CD8-positive, alpha-beta memory T cell (primary cell): ENCODE results near the gene MAGI1. TPM values are rescaled to one million over a fixed set of nuclear protein-coding genes. Genes with fewer than 3 reads are reported as not detected.

Source experiments
- CTCF ChIA-PET: fragments of 350-600 bp; sonication (Branson Sonifier 250); formaldehyde crosslinking; loops from one replicate; lab custom pipeline; 2021; ENCODE audit warnings: antibody characterized with exemption; lab: Charles Lee
- POLR2A ChIA-PET: fragments of 350-600 bp; sonication (Branson Sonifier 250); formaldehyde crosslinking; loops from one replicate; lab custom pipeline; 2021; ENCODE audit warnings: antibody characterized with exemption; lab: Charles Lee
- DNase-seq, 5 donors: peaks; one replicate each; pipeline versions ENCODE4 v3.0.0 to v3.0.0-alpha.2; 2020 to 2022; ENCODE audit warnings: mixed read lengths in 1 of 5
- H3K27ac ChIP-seq: one replicate; pipeline ENCODE4 v1.7.0; 2013; ENCODE audit warnings: low read depth, mild to moderate bottlenecking, low read length, moderate library complexity
- H3K27me3 ChIP-seq: 2 replicates; pipeline ENCODE4 v1.7.0; 2013; ENCODE audit warnings: low read length, mild to moderate bottlenecking; ENCODE audit not compliant: insufficient read depth, poor library complexity, severe bottlenecking
- H3K36me3 ChIP-seq: 2 replicates; pipeline ENCODE4 v1.7.0; 2013; ENCODE audit warnings: mild to moderate bottlenecking, low read length, moderate library complexity; ENCODE audit not compliant: insufficient read depth
- H3K4me1 ChIP-seq: 2 replicates; pipeline ENCODE4 v1.7.0; 2013; ENCODE audit warnings: mild to moderate bottlenecking, low read length, moderate library complexity; ENCODE audit not compliant: insufficient read depth
- H3K4me3 ChIP-seq: 2 replicates; pipeline ENCODE4 v1.7.0; 2013; ENCODE audit warnings: mild to moderate bottlenecking, low read length
- H3K9me3 ChIP-seq: 2 replicates; pipeline ENCODE4 v1.7.0; 2013; ENCODE audit warnings: mild to moderate bottlenecking, low read length
- H3K27ac Mint-ChIP-seq, 8 donors: one replicate each; pipeline ENCODE4 v1.8.0; 2020 to 2021; ENCODE audit warnings: mixed read lengths in 8 of 8, mild to moderate bottlenecking in 6 of 8, inconsistent platforms in 3 of 8, moderate library complexity in 3 of 8
- H3K27me3 Mint-ChIP-seq, 2 donors: one replicate each; pipeline ENCODE4 v1.8.0; 2020 to 2021; ENCODE audit warnings: mixed read lengths in 2 of 2, mild to moderate bottlenecking in 1 of 2, moderate library complexity in 1 of 2
- H3K36me3 Mint-ChIP-seq, 3 donors: one replicate each; pipeline ENCODE4 v1.8.0; 2020 to 2021; ENCODE audit warnings: mixed read lengths in 3 of 3, inconsistent platforms in 1 of 3, mild to moderate bottlenecking in 1 of 3
- H3K4me1 Mint-ChIP-seq, 3 donors: one replicate each; pipeline ENCODE4 v1.8.0; 2020 to 2021; ENCODE audit warnings: mixed read lengths in 3 of 3, inconsistent platforms in 1 of 3, mild to moderate bottlenecking in 1 of 3
- H3K4me3 Mint-ChIP-seq, 7 donors: one replicate each; pipeline ENCODE4 v1.8.0; 2020 to 2021; ENCODE audit warnings: mixed read lengths in 7 of 7, mild to moderate bottlenecking in 6 of 7, moderate library complexity in 4 of 7, inconsistent platforms in 2 of 7
- H3K9me3 Mint-ChIP-seq, 5 donors: one replicate each; pipeline ENCODE4 v1.8.0; 2020 to 2022; ENCODE audit warnings: mixed read lengths in 5 of 5, mild to moderate bottlenecking in 3 of 5, moderate library complexity in 2 of 5, inconsistent platforms in 1 of 5
- polyA plus RNA-seq: library from polyadenylated mRNA; unstranded; fragments of 300-500 nt; fragmentation: Illumina TruSeq; gene quantifications from one replicate; pipeline ENCODE4 v1.2.3, GENCODE V29; 2021
- total RNA-seq, 2 experiments: library from RNA; stranded (reverse); gene quantifications; one replicate each; pipeline ENCODE4 v1.2.3, GENCODE V29; 2021

MAGI1 gene
- total and polyA plus RNA-seq, 3 experiments from 2014 or later: 0.15 to 0.42 TPM; not detected in 1

DNA sequence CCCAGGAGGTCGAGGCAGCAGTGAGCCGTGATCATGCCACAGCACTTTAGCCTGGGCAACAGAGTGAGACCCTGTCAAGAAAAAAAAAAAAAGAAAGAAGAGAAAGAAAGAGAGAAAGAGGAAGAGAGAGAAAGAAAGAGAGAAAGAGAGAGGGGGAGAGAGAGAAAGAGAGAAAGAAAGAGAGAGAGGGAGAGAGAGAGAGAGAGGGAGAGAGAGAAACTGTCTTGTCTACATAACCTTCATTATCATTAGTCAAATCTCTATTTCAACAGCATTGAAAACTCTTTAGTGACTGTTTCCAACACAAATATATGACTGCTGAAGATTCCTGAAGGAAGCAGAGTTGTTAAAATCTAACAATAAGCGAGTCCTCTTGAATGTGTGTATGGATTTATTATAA lies 304.3 kb downstream of the MAGI1 start:
- Mint-ChIP-seq H3K4me3 (no peak overlapping the region), H3K36me3 (no peaks in the 10 kb centered on the region), H3K27ac (no peak overlapping the region), H3K27me3 (peaks cover 0 to 5% of the 10 kb centered on the region in 2 donors), H3K9me3 (peaks cover 0 to 7% (median 0%) of the 10 kb centered on the region in 5 donors), H3K4me1 (peaks cover 0 to 4% (median 1%) of the 10 kb centered on the region in 3 donors)
- Histone ChIP-seq H3K36me3 (no peaks in the 10 kb centered on the region), H3K9me3 (no peaks in the 10 kb centered on the region), H3K27me3 (no peaks in the 10 kb centered on the region), H3K27ac (no peak overlapping the region), H3K4me1 (no peaks in the 10 kb centered on the region), H3K4me3 (no peak overlapping the region)
- POLR2A ChIA-PET: no interaction called here
- no peak for DNase-seq
- CTCF ChIA-PET: no interaction called here

DNA sequence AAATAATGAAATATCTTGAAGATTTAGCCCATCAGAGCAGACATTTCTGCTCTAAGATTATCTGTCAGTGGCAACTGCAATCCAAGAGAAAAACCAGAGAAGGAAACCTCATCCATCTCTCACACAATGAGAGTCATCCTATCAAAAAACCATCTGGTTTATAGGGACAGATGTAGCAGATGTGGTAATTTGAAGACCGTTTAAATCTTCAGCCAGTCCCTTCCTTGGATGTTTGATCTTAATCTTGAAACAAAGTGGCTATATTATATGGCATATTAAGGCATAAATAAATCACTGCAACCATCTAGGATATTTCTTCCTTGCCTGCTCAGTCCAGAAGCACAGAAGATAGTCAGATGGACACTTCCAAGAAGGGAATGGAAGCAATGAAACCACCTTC lies 305.3 kb downstream of the MAGI1 start:
- no peak overlapping the region for H3K27ac Mint-ChIP-seq
- no peaks in the 10 kb centered on the region for H3K9me3 ChIP-seq
- H3K9me3 Mint-ChIP-seq: peaks cover 0 to 7% (median 0%) of the 10 kb centered on the region in 5 donors
- no peak overlapping the region for H3K4me3 ChIP-seq
- peaks cover 0 to 4% (median 1%) of the 10 kb centered on the region in 3 donors for H3K4me1 Mint-ChIP-seq
- no peak overlapping the region for H3K27ac ChIP-seq
- ChIA-PET CTCF (no interaction called here), POLR2A (no interaction called here)
- peaks cover 0 to 5% of the 10 kb centered on the region in 2 donors for H3K27me3 Mint-ChIP-seq
- DNase-seq: no peak
- H3K4me1 ChIP-seq: no peaks in the 10 kb centered on the region
- H3K4me3 Mint-ChIP-seq: no peak overlapping the region
- no peaks in the 10 kb centered on the region for H3K36me3 ChIP-seq
- H3K36me3 Mint-ChIP-seq: no peaks in the 10 kb centered on the region
- H3K27me3 ChIP-seq: no peaks in the 10 kb centered on the region

DNA sequence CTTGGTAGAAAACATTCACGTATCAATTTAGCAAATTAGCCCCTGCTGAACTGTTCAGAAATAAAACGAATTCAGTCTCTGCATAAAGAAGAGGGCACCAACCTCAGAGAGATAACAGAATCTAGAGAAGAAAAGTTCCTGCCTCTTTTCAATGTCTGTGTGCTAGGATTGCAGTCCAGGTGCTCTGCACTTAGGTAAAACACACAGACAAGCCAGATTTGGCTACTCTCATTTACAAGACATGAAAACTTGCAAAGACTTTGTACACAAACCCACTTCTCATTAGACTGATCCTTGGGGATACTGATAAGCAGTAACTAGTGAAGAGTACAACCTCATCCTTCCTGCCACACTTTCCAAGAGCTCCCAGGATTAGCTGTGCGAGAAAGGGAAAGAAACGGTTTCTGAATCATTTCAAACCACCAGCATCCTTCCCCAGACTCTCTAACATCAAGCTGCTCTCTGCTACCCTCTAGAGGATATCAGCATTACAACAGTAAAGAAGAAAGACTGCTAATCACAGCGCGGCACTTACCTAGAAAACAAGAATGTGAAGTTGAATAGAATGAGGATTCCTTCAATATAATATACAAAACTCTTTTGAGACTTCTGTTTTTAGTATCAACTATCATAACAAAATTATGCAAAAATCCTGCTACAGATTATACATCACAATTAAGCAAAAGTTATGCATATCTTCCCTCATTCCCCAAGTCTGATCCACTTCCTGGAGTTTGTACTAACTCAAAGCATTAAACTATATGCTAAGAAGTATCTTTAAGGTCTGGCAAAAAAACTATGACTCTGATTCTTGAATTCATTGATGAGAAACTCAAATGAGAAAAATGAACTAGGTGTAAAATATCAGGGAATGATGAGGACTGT lies 306.4 kb downstream of the MAGI1 start:
- H3K36me3 Mint-ChIP-seq: no peaks in the 10 kb centered on the region
- H3K27ac Mint-ChIP-seq: no peak overlapping the region
- POLR2A ChIA-PET: no interaction called here
- Histone ChIP-seq H3K4me3 (no peak overlapping the region), H3K27me3 (no peaks in the 10 kb centered on the region), H3K9me3 (no peaks in the 10 kb centered on the region), H3K4me1 (no peaks in the 10 kb centered on the region), H3K36me3 (no peaks in the 10 kb centered on the region), H3K27ac (no peak overlapping the region)
- H3K9me3 Mint-ChIP-seq: peaks cover 0 to 5% (median 0%) of the 10 kb centered on the region in 5 donors
- CTCF ChIA-PET: no interaction called here
- peaks cover 0 to 3% of the 10 kb centered on the region in 2 donors for H3K27me3 Mint-ChIP-seq
- DNase-seq: peak in 1 of 5 donors; percentile 15
- peak overlapping the region in 1 of 7 donors; percentile 37 for H3K4me3 Mint-ChIP-seq
- peaks cover 0 to 4% (median 1%) of the 10 kb centered on the region in 3 donors for H3K4me1 Mint-ChIP-seq

DNA sequence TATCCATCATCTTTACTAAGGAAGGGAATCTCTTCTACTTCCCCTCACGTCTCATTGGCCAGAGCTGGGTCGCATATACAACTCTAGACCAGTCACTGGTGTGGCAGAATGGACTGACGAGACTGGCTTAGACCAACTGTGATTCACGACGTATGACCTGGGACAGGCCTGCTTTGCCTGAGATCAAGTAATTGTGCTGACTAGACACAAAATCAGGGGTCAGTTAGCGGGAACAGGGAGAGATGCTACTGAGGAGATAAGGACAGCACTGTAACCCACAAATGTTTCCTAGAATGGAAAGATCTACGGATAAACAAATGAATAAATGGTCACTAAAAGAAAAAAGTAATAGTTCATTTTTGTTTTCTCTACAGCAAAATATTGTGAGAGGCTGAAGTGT lies 308.3 kb downstream of the MAGI1 start:
- H3K36me3 Mint-ChIP-seq: no peaks in the 10 kb centered on the region
- Histone ChIP-seq H3K4me3 (no peak overlapping the region), H3K27me3 (no peaks in the 10 kb centered on the region), H3K4me1 (no peaks in the 10 kb centered on the region), H3K9me3 (no peaks in the 10 kb centered on the region), H3K36me3 (no peaks in the 10 kb centered on the region), H3K27ac (no peak overlapping the region)
- no peak overlapping the region for H3K4me3 Mint-ChIP-seq
- no peak for DNase-seq
- no peaks in the 10 kb centered on the region for H3K9me3 Mint-ChIP-seq
- CTCF ChIA-PET: interaction anchor here (0.7 kb wide), 1 partner anchor 1265 kb away, joined by 3 read pairs; no protein-coding TSS in a partner anchor
- POLR2A ChIA-PET: no interaction called here
- peaks cover 0 to 3% of the 10 kb centered on the region in 2 donors for H3K27me3 Mint-ChIP-seq
- H3K27ac Mint-ChIP-seq: no peak overlapping the region
- H3K4me1 Mint-ChIP-seq: peaks cover 0 to 4% (median 1%) of the 10 kb centered on the region in 3 donors

DNA sequence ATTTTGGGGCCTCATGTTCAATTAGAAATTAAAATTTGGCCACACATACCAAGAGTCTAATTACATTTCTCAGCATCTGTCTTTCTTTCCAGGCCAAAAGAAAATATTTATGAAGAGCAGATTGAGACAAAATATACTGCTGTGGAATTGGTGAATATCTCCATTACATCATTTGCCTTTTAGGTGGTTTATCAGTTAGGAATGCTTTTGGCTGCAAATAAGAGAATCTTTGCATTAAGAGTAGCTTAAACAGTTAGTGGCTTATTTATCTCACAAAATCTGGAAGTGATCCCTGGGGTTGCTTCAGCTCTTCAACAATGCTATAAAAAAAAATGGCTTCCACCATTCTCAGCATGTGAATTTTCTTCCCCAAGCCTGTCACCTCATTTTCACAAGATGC lies 308.7 kb downstream of the MAGI1 start:
- Mint-ChIP-seq H3K4me3 (no peak overlapping the region), H3K9me3 (no peaks in the 10 kb centered on the region), H3K4me1 (peaks cover 0 to 4% (median 1%) of the 10 kb centered on the region in 3 donors), H3K27me3 (peaks cover 0 to 3% of the 10 kb centered on the region in 2 donors), H3K36me3 (no peaks in the 10 kb centered on the region), H3K27ac (no peak overlapping the region)
- CTCF ChIA-PET: interaction anchor here (1.3 kb wide), 1 partner anchor 9 kb away, joined by 4 read pairs; no protein-coding TSS in a partner anchor
- Histone ChIP-seq H3K4me3 (no peak overlapping the region), H3K27ac (no peak overlapping the region), H3K36me3 (no peaks in the 10 kb centered on the region), H3K9me3 (no peaks in the 10 kb centered on the region), H3K4me1 (no peaks in the 10 kb centered on the region), H3K27me3 (no peaks in the 10 kb centered on the region)
- no peak for DNase-seq
- POLR2A ChIA-PET: no interaction called here

DNA sequence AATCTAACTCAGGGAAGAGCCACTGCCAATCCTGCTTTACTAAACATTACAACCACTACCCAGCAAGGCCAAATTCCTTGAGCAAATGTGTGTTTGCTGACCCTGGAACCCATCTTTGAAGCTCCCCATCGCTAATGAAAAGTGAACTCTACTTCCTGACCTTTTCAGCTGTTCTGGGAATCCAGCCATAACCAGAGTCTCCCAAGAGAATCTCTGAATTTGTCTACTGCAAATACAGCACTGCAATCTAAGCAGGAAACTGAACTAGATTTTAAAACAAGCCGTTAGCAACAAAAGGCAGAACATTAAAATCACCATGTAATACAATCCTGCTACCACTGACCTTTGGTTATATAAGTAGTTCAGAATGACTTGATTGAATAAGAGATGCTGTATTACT lies 309.2 kb downstream of the MAGI1 start:
- POLR2A ChIA-PET: no interaction called here
- CTCF ChIA-PET: interaction anchor here (1.3 kb wide), 1 partner anchor 9 kb away, joined by 4 read pairs; no protein-coding TSS in a partner anchor
- H3K4me3 Mint-ChIP-seq: no peak overlapping the region

DNA sequence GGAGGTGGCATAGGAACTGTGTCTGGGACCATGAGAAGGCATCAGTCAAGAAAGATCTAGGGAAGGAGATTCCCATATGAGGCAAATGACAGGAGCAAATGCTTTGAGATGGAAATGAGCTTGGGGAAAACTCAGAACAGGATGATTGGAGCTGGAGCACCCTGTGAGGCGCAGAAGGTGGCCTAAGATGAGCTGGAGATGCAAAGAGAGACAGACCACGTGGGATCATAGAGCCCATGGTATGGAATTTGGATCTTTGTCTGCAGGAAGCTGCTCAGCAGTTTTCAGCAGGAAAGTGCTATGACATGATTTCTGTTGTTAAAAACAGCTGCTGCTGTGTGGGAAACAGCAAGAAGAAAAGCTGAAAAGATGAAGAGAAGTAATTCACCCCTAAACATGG lies 310.6 kb downstream of the MAGI1 start:
- Histone ChIP-seq H3K27me3 (no peaks in the 10 kb centered on the region), H3K4me1 (no peaks in the 10 kb centered on the region), H3K36me3 (no peaks in the 10 kb centered on the region), H3K27ac (no peak overlapping the region), H3K4me3 (no peak overlapping the region), H3K9me3 (no peaks in the 10 kb centered on the region)
- H3K36me3 Mint-ChIP-seq: no peaks in the 10 kb centered on the region
- peaks cover 0 to 3% (median 0%) of the 10 kb centered on the region in 5 donors for H3K9me3 Mint-ChIP-seq
- H3K27ac Mint-ChIP-seq: no peak overlapping the region
- ChIA-PET CTCF (no interaction called here), POLR2A (no interaction called here)
- peaks cover 0 to 4% of the 10 kb centered on the region in 2 donors for H3K27me3 Mint-ChIP-seq
- H3K4me3 Mint-ChIP-seq: no peak overlapping the region
- DNase-seq: no peak
- peaks cover 0 to 4% (median 1%) of the 10 kb centered on the region in 3 donors for H3K4me1 Mint-ChIP-seq

More for the DNA sequence above, 309.2 kb downstream of the MAGI1 start:
- peaks cover 0 to 4% of the 10 kb centered on the region in 2 donors for H3K27me3 Mint-ChIP-seq
- no peak overlapping the region for H3K27ac Mint-ChIP-seq
- no peak overlapping the region for H3K27ac ChIP-seq
- H3K36me3 Mint-ChIP-seq: no peaks in the 10 kb centered on the region
- H3K36me3 ChIP-seq: no peaks in the 10 kb centered on the region
- H3K4me3 ChIP-seq: no peak overlapping the region
- DNase-seq: no peak
- no peaks in the 10 kb centered on the region for H3K4me1 ChIP-seq
- peaks cover 0 to 4% (median 1%) of the 10 kb centered on the region in 3 donors for H3K4me1 Mint-ChIP-seq
- H3K9me3 Mint-ChIP-seq: peaks cover 0 to under 1% (median 0%) of the 10 kb centered on the region in 5 donors
- H3K9me3 ChIP-seq: no peaks in the 10 kb centered on the region
- no peaks in the 10 kb centered on the region for H3K27me3 ChIP-seq

DNA sequence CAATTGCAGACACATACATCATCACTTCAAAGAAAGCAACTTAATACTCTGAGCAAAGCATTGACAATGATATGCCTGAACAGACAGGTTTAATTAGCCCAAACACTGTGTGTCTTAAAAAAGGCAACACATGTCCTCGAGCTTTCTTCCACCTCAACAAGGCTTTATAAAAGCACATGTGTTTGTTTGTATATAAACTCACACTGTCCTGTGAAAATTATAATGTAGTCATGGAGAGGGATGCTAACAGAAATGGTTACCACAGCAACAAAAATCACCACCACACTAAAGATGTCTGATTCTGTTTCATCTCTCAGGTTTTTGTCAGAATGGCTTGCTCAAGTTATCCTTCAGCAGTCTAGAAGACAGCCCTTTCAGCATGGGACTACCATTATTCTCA lies 314.7 kb downstream of the MAGI1 start:
- Histone ChIP-seq H3K9me3 (no peaks in the 10 kb centered on the region), H3K27ac (no peak overlapping the region), H3K4me3 (no peak overlapping the region), H3K27me3 (no peaks in the 10 kb centered on the region), H3K4me1 (no peaks in the 10 kb centered on the region), H3K36me3 (no peaks in the 10 kb centered on the region)
- DNase-seq: no peak
- Mint-ChIP-seq H3K4me3 (no peak overlapping the region), H3K27ac (no peak overlapping the region), H3K27me3 (peaks cover 3 to 6% of the 10 kb centered on the region in 2 donors), H3K4me1 (no peaks in the 10 kb centered on the region), H3K9me3 (peaks cover 0 to 4% (median 0%) of the 10 kb centered on the region in 5 donors), H3K36me3 (no peaks in the 10 kb centered on the region)
- POLR2A ChIA-PET: no interaction called here
- CTCF ChIA-PET: no interaction called here
